ENCODE measurements around the gene ACAD9. TPM values are rescaled to one million over a fixed set of nuclear protein-coding genes. Genes with fewer than 3 reads are reported as not detected.

Gene ACAD9
- total and polyA plus RNA-seq, 9 of the 15 experiments (the other 6 are each of a cell fraction or from before 2014, with no cell fraction given), result 10.2 to 32.6 (median 22.8) TPM

DNA sequence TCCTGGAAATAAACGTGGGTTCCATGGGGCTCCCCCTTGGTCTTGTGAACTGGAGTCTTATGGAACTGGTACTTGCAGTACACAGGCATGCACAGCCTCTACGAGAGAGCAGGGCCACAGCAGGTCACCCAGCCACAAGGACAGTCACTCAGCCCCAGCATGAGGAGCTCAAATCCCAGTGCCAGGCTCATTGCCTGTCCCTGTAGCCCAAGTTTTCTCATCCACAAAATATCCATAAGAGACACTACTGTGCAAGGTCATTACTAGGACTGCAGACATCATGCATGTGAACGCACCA lies 66.4 kb downstream of the ACAD9 start (continued):
- no peak for TF ChIP-seq ILF3 (IDR thresholded peaks at IDR 0.05; ENCODE audit: borderline replicate concordance)
- TF ChIP-seq, protein P1, sequence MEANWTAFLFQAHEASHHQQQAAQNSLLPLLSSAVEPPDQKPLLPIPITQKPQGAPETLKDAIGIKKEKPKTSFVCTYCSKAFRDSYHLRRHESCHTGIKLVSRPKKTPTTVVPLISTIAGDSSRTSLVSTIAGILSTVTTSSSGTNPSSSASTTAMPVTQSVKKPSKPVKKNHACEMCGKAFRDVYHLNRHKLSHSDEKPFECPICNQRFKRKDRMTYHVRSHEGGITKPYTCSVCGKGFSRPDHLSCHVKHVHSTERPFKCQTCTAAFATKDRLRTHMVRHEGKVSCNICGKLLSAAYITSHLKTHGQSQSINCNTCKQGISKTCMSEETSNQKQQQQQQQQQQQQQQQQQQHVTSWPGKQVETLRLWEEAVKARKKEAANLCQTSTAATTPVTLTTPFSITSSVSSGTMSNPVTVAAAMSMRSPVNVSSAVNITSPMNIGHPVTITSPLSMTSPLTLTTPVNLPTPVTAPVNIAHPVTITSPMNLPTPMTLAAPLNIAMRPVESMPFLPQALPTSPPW (CRISPR knock-in tag; IDR thresholded peaks at IDR 0.05), result no peak
- TF ChIP-seq, protein P2, sequence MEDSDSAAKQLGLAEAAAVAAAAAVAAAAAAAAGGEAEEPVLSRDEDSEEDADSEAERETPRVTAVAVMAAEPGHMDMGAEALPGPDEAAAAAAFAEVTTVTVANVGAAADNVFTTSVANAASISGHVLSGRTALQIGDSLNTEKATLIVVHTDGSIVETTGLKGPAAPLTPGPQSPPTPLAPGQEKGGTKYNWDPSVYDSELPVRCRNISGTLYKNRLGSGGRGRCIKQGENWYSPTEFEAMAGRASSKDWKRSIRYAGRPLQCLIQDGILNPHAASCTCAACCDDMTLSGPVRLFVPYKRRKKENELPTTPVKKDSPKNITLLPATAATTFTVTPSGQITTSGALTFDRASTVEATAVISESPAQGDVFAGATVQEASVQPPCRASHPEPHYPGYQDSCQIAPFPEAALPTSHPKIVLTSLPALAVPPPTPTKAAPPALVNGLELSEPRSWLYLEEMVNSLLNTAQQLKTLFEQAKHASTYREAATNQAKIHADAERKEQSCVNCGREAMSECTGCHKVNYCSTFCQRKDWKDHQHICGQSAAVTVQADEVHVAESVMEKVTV (CRISPR knock-in tag; IDR thresholded peaks at IDR 0.05), result no peak
- TF ChIP-seq RAD21 (CRISPR knock-in tag; conservative IDR thresholded peaks at IDR 0.05 in 1 of 2, IDR thresholded peaks at IDR 0.05 in 1 of 2), result no peak

DNA sequence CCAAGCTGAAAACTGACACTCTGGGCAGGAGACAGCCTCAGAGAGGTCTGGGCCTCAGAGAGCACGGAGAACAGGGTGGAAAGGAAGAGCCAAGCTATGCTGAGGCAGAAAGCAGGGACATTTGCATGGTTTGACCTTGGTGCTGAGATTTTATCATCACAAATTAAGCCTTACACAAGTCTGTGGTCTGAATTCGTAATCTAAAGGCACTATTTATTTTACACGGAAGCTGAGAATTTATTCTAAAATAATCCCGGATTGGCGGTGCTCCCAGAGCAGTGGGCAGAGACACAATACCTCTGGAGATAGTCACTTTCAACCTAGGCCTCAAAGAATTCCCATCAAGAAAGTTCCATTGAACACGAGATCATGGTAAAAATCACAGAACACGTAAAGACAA lies 67.0 kb downstream of the ACAD9 start:
- ATAC-seq, result no peak
- Histone ChIP-seq H3K4me3 (no peak overlapping the region), H3K9me1 (ENCODE audit: control insufficient read depth, insufficient read depth, low read length) (no peaks in the 10 kb centered on the region), H3K9ac (ENCODE audit: insufficient read depth in 1 of 2, low read depth in 2 of 2, low read length in 2 of 2) (no peak overlapping the region), H3K27me3 (ENCODE audit: control insufficient read depth in 2 of 2, insufficient read depth in 2 of 2, low read length in 2 of 2) (peaks cover 4 to 35% of the 10 kb centered on the region in 2 experiments; a peak in 4 of 5 replicates), H3K4me2 (ENCODE audit: insufficient read depth, low read length) (no peak overlapping the region), H2AFZ (ENCODE audit: low read depth, low read length) (no peak overlapping the region), H3K9me3 (replicated peaks; ENCODE audit: control insufficient read depth, insufficient read depth, low read depth, low read length) (no peaks in the 10 kb centered on the region), H3K27ac (ENCODE audit: extremely low read depth, low read depth, low read length) (no peak overlapping the region), H3K4me1 (replicated peaks in 1 of 2; ENCODE audit: control insufficient read depth in 2 of 2, insufficient read depth in 2 of 2, low read length in 2 of 2) (peaks cover 0 to 3% of the 10 kb centered on the region in 2 experiments; a peak in 2 of 5 replicates), H3K36me3 (ENCODE audit: control insufficient read depth, insufficient read depth, low read length) (no peaks in the 10 kb centered on the region), H4K20me1 (replicated peaks; ENCODE audit: control insufficient read depth, insufficient read depth, low read length) (no peaks in the 10 kb centered on the region), H3K79me2 (ENCODE audit: control insufficient read depth, insufficient read depth, low read length) (no peaks in the 10 kb centered on the region)
- no peak for FAIRE-seq
- POLR2A ChIA-PET, result no interaction called here
- intact Hi-C loops (cut with micrococcal nuclease), result no loop called here
- 4% methylated on average over 7 of the region's 7 CpGs for WGBS (ENCODE audit: insufficient coverage, low coverage, missing lambda C conversion rate)
- no TSS peak for BruUV-seq (replicated peaks)
- CTCF ChIA-PET (ENCODE audit: low intra/inter-chr PET ratio), result interaction anchor here (0.6 kb wide), 1 partner anchor 20 kb away, joined by 5 read pairs; no protein-coding TSS in a partner anchor
- in situ Hi-C loops (cut with MboI), result no loop called here
- DNase-seq (ENCODE audit: extremely low read depth in 1 of 4, low spot score in 3 of 4), result no peak
- TF ChIP-seq SMAD1 (IDR thresholded peaks at IDR 0.05; ENCODE audit: low read depth, low read length, partially characterized antibody) (no peak), TRIM28 (IDR thresholded peaks at IDR 0.05) (no peak), ESRRB (CRISPR knock-in tag; IDR thresholded peaks at IDR 0.05; ENCODE audit: borderline replicate concordance) (no peak), ZNF561 (CRISPR knock-in tag; conservative IDR thresholded peaks at IDR 0.05) (no peak), NCOR1 (IDR thresholded peaks at IDR 0.05) (no peak), ZKSCAN1 (IDR thresholded peaks at IDR 0.05; ENCODE audit: low read depth, low read length) (no peak), ZNF41 (CRISPR knock-in tag; conservative IDR thresholded peaks at IDR 0.05) (no peak), PURB (CRISPR knock-in tag; IDR thresholded peaks at IDR 0.05; ENCODE audit: low read depth) (no peak)
- TF ChIP-seq, protein P3, sequence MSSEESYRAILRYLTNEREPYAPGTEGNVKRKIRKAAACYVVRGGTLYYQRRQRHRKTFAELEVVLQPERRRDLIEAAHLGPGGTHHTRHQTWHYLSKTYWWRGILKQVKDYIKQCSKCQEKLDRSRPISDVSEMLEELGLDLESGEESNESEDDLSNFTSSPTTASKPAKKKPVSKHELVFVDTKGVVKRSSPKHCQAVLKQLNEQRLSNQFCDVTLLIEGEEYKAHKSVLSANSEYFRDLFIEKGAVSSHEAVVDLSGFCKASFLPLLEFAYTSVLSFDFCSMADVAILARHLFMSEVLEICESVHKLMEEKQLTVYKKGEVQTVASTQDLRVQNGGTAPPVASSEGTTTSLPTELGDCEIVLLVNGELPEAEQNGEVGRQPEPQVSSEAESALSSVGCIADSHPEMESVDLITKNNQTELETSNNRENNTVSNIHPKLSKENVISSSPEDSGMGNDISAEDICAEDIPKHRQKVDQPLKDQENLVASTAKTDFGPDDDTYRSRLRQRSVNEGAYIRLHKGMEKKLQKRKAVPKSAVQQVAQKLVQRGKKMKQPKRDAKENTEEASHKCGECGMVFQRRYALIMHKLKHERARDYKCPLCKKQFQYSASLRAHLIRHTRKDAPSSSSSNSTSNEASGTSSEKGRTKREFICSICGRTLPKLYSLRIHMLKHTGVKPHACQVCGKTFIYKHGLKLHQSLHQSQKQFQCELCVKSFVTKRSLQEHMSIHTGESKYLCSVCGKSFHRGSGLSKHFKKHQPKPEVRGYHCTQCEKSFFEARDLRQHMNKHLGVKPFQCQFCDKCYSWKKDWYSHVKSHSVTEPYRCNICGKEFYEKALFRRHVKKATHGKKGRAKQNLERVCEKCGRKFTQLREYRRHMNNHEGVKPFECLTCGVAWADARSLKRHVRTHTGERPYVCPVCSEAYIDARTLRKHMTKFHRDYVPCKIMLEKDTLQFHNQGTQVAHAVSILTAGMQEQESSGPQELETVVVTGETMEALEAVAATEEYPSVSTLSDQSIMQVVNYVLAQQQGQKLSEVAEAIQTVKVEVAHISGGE (CRISPR knock-in tag; IDR thresholded peaks at IDR 0.05), result no peak
- TF ChIP-seq, protein P1 (CRISPR knock-in tag; IDR thresholded peaks at IDR 0.05), result no peak
